Cardiac muscle cell (in vitro differentiated cells and primary cell): Measurements from ENCODE around the gene ELAC1. TPM values are rescaled to one million over a fixed set of nuclear protein-coding genes. Genes with fewer than 3 reads are reported as not detected.

Experiments used
- DNase-seq, 2 donors: peaks; one replicate each; pipeline versions ENCODE4 v3.0.0 to v3.0.0-alpha.2; 2010 to 2017; ENCODE audit warnings: low read depth in 1 of 2, low spot score in 1 of 2
- H3K27ac ChIP-seq: fragments of 200-600 bp; sonication (generic); 2 replicates; pipeline ENCODE4 v1.5.1; 2016
- H3K27me3 ChIP-seq: fragments of 200-600 bp; sonication (generic); 2 replicates; pipeline ENCODE4 v1.6.0; 2016; ENCODE audit warnings: control low read depth
- H3K36me3 ChIP-seq: fragments of 200-600 bp; sonication (generic); 2 replicates; pipeline ENCODE4 v1.5.1; 2016; ENCODE audit warnings: control low read depth
- H3K4me1 ChIP-seq: fragments of 200-600 bp; sonication (generic); 2 replicates; pipeline ENCODE4 v1.8.1; 2017; ENCODE audit warnings: low read depth, mild to moderate bottlenecking, mixed run types
- H3K4me3 ChIP-seq: fragments of 200-600 bp; sonication (generic); 2 replicates; pipeline ENCODE4 v1.5.1; 2016; ENCODE audit warnings: mild to moderate bottlenecking
- H3K9me3 ChIP-seq: fragments of 200-600 bp; sonication (generic); 2 replicates; pipeline ENCODE4 v1.5.1; 2017; ENCODE audit warnings: low read depth, mild to moderate bottlenecking, control low read depth
- polyA plus RNA-seq: library from polyadenylated mRNA; unstranded; fragments of >200 nt; fragmentation: Nextera tagmentation; extraction: Ambion mirVana; gene quantifications from 2 replicates; pipeline ENCODE4 v1.2.1, GENCODE V29; 2016
- total RNA-seq: library from RNA; depleted of rRNA; stranded (reverse); fragments of >200 nt; gene quantifications from 2 replicates; pipeline ENCODE4 v1.2.3, GENCODE V29; 2016
- TF ChIP-seq, protein P1 (sequence below): IDR thresholded peaks from 2 replicates; pipeline ENCODE4 v1.5.1; 2012; ENCODE audit warnings: low read depth, mild to moderate bottlenecking, low read length

ELAC1 gene
- total and polyA plus RNA-seq, 2 experiments from 2014 or later, result 5.6 to 12.1 TPM

DNA sequence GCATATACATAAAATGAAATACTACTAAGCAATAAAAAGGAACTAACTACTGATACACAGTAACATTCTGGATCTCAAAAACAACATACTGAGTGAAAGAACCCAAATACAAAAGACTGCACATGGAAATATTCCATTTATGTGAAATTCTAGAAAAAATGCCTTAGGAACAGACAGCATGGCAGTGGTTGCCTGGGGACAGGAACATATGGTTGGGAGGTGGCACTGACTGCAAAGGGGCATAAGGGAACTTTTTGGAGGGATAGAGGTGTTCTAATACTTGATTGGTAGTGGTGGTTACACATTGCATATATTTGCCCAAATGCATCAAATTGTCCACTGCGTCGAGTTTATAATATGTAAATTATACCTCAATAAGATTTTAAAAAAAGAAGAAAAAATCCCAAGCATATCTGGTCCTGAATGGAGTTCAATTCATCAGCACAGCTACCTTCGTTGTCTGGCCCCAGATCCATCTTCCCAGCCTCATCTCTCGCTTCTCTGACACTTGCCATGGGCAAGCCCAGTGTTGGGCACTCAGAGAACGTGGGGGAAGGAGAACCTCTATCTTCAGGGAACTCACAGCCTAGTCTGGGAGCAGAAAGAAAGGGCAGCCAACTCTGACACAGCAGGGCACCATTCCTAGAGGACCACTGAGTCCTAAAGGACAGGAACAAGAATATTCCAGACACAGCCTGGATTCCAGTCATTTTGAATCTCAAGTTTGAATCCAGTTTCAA is 53.6 kb downstream of the ELAC1 start:
- no peak for DNase-seq
- Histone ChIP-seq H3K27ac (no peak overlapping the region), H3K27me3 (no peaks in the 10 kb centered on the region), H3K4me3 (no peak overlapping the region), H3K4me1 (peaks cover 8% of the 10 kb centered on the region), H3K36me3 (no peaks in the 10 kb centered on the region), H3K9me3 (no peaks in the 10 kb centered on the region)
- TF ChIP-seq, protein P1, sequence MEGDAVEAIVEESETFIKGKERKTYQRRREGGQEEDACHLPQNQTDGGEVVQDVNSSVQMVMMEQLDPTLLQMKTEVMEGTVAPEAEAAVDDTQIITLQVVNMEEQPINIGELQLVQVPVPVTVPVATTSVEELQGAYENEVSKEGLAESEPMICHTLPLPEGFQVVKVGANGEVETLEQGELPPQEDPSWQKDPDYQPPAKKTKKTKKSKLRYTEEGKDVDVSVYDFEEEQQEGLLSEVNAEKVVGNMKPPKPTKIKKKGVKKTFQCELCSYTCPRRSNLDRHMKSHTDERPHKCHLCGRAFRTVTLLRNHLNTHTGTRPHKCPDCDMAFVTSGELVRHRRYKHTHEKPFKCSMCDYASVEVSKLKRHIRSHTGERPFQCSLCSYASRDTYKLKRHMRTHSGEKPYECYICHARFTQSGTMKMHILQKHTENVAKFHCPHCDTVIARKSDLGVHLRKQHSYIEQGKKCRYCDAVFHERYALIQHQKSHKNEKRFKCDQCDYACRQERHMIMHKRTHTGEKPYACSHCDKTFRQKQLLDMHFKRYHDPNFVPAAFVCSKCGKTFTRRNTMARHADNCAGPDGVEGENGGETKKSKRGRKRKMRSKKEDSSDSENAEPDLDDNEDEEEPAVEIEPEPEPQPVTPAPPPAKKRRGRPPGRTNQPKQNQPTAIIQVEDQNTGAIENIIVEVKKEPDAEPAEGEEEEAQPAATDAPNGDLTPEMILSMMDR, result no peak

DNA sequence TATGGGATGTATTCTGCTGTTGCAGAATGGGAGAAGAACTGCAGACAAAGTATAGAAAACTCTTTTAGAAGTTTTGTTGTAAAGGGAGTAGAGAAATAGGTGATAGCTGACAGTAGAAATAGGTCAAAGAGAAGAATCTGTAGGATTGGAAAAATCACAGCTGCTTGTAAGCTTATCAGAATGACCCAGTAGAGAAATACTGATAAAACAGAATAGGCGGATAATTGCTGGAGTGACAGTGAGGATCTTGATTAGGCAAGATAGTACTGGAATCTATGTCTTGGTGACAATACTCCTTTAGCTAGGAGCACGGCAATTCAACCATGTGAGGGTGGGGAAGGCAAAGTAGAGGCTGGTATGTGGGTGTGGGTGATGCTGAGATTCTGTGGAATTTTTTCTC is 57.7 kb downstream of the ELAC1 start:
- Histone ChIP-seq H3K4me1 (peaks cover 13% of the 10 kb centered on the region), H3K36me3 (no peaks in the 10 kb centered on the region), H3K4me3 (no peak overlapping the region), H3K9me3 (no peaks in the 10 kb centered on the region), H3K27ac (no peak overlapping the region), H3K27me3 (no peaks in the 10 kb centered on the region)
- DNase-seq, result no peak
- TF ChIP-seq, protein P1, result no peak

DNA sequence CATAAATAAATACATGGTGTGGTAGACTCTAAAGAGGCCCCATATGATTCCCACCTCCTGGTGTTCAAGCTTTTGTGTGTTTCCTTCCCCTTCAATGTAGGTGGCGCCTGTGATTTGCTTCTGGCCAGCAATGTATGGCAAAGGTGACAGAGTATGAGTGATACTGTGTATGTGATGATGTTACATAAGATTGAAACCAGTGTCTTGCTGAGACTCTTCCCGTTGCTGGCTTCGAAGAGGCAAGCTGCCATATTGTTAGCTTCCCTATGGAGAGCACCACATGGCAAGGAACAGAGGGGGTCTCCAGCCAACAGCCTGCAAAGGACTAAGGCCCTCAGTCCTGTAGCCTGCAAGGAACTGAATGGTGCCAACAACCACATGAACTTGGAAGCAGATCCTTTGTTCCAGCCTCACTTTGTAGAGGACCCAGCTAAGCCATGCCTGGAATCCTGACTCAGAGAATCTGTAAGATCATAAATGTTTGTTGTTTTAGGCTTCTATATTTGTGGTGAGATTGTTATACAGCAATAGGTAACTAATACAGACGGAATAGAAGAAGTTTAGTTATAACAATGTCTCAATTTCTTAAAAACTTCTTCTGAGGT is 60.5 kb downstream of the ELAC1 start:
- Histone ChIP-seq H3K4me1 (peaks cover 24% of the 10 kb centered on the region), H3K4me3 (no peak overlapping the region), H3K27me3 (no peaks in the 10 kb centered on the region), H3K27ac (no peak overlapping the region), H3K36me3 (no peaks in the 10 kb centered on the region), H3K9me3 (no peaks in the 10 kb centered on the region)
- peak in 1 of 2 donors; percentile 22 for DNase-seq
- TF ChIP-seq, protein P1, result no peak

DNA sequence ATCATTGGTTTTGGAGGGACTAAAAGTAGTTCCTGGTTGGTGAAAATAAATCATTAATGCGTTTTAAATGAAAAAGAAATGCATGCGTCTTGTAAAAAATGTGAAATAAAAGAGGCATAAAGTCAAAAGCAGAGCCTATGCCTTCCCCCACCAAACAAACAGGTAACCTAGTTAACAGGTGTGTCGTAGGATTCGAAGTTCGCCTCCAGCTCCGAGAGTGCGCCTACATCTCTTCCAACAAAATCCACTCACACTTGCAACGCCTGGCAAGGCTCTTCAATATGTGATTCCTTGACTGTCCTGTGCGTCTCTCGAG is 61.5 kb downstream of the ELAC1 start:
- Histone ChIP-seq H3K4me3 (peak overlapping the region; percentile 66), H3K4me1 (peaks cover 24% of the 10 kb centered on the region), H3K9me3 (no peaks in the 10 kb centered on the region), H3K36me3 (no peaks in the 10 kb centered on the region), H3K27me3 (no peaks in the 10 kb centered on the region), H3K27ac (peak overlapping the region; percentile 99)
- no peak for DNase-seq
- TF ChIP-seq, protein P1, result no peak

DNA sequence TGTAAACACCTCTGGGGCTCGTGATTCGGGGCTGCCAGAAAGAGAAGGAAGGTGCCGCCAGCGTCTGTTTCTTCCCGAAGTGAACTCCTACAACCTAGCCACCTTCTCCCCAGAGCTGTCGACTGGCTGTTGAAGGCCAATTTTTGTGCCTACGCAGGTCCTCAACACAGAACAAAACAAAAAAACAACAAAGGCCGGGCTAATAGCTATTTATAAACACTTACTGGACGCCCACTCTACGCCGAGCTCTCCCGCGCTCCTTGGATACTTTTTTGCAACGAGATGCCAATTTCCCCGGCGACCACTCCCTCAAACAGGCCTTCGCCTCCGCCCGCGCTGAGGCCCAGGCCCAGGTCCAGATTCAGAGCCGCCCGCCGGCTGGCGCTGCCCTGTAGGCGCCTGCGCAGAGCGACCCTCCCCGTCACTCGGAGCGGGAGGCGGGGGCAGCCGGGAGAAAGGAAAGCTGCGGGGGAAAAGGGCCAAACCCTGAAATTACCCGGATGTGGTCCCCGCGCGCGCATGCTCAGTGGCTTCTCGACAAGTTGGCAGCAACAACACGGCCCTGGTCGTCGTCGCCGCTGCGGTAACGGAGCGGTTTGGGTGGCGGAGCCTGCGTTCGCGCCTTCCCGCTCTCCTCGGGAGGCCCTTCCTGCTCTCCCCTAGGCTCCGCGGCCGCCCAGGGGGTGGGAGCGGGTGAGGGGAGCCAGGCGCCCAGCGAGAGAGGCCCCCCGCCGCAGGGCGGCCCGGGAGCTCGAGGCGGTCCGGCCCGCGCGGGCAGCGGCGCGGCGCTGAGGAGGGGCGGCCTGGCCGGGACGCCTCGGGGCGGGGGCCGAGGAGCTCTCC is 62.1 kb downstream of the ELAC1 start, which contains the start of gene SMAD4:
SMAD4 (plus strand) TSS at position 520 of the 843 bp plus-strand sequence. CDS start 16,834 bp downstream, outside the sequence.
- peak; percentile 97 for DNase-seq
- H3K27ac ChIP-seq, result peak within 1 kb of the TSS; percentile 99

More for the DNA sequence above, 62.1 kb downstream of the ELAC1 start, which contains the start of gene SMAD4:
- no peaks in the 10 kb centered on the region for H3K27me3 ChIP-seq
- H3K4me1 ChIP-seq, result peaks cover 24% of the 10 kb centered on the region
- H3K4me3 ChIP-seq, result peak within 1 kb of the TSS; percentile 66
- H3K36me3 ChIP-seq, result no peaks in the 10 kb centered on the region
- H3K9me3 ChIP-seq, result no peaks in the 10 kb centered on the region
- TF ChIP-seq, protein P1, result no peak
